Activated CD4-positive, alpha-beta T cell treated with anti-CD3 and anti-CD28 coated beads for 36 hours (primary cell): Measurements from ENCODE around the gene NR2C1. TPM values are rescaled to one million over a fixed set of nuclear protein-coding genes. Genes with fewer than 3 reads are reported as not detected.

Experiments used
- ATAC-seq: fragments of 200-7000 bp; cut with Tn5 transposase; one replicate; pipeline ENCODE4 v1.10.0; 2021; ENCODE audit warnings: mild to moderate bottlenecking, moderate library complexity
- CTCF ChIA-PET: fragments of 350-600 bp; sonication (Branson Sonifier 250); formaldehyde crosslinking; loops from one replicate; lab custom pipeline; 2021; ENCODE audit warnings: antibody characterized with exemption; lab: Charles Lee
- POLR2A ChIA-PET: fragments of 350-600 bp; sonication (Branson Sonifier 250); formaldehyde crosslinking; loops from one replicate; lab custom pipeline; 2021; ENCODE audit warnings: antibody characterized with exemption, inconsistent platforms; lab: Charles Lee
- DNase-seq: peaks from one replicate; pipeline ENCODE4 v3.0.0-alpha.2; 2020
- H3K27ac Mint-ChIP-seq: one replicate; pipeline ENCODE4 v1.8.0; 2021; ENCODE audit warnings: mixed read lengths
- H3K27me3 Mint-ChIP-seq: one replicate; pipeline ENCODE4 v1.8.0; 2021; ENCODE audit warnings: mixed read lengths
- H3K36me3 Mint-ChIP-seq: one replicate; pipeline ENCODE4 v1.8.0; 2021; ENCODE audit warnings: low read depth, mixed read lengths
- H3K4me1 Mint-ChIP-seq: one replicate; pipeline ENCODE4 v1.8.0; 2021; ENCODE audit warnings: mixed read lengths
- H3K4me3 Mint-ChIP-seq: one replicate; pipeline ENCODE4 v1.8.0; 2021; ENCODE audit warnings: mild to moderate bottlenecking, moderate library complexity, mixed read lengths
- H3K9me3 Mint-ChIP-seq: one replicate; pipeline ENCODE4 v1.8.0; 2021; ENCODE audit warnings: low read depth, mixed read lengths
- intact Hi-C, 2 experiments: fragments of 100-400 bp; cut with DNase I in 1 of 2; cut with micrococcal nuclease in 1 of 2; formaldehyde crosslinking; loops; one replicate each; pipeline versions ENCODE4 v1.14.2 to v1.15.1; 2022 to 2024; cut with DNase I, micrococcal nuclease
- total RNA-seq, 2 experiments: library from RNA; stranded (reverse); gene quantifications; one replicate each; pipeline ENCODE4 v1.2.3, GENCODE V29; 2021

Gene NR2C1
- total RNA-seq, result 10 to 100 TPM; 27.6 to 39.3 TPM

- ChIA-PET POLR2A (interaction anchor here (0.6 to 2.4 kb wide), 6 partner anchors 69 to 1653 kb away, joined by 3 to 8 read pairs (median 6); partner anchors contain the start of genes FGD6, METAP2, NDUFA12 and VEZT), CTCF (interaction anchor here (0.6 to 1.5 kb wide), 14 partner anchors 9 to 730 kb away, joined by 3 to 8 read pairs (median 3); partner anchors contain the start of gene NDUFA12)
- Mint-ChIP-seq H3K27ac (peak within 1 kb of the TSS; percentile 82), H3K9me3 (no peaks in the 10 kb centered on the region), H3K4me1 (peaks cover 12% of the 10 kb centered on the region), H3K36me3 (peaks cover 16% of the 10 kb centered on the region), H3K4me3 (peak within 1 kb of the TSS; percentile 84), H3K27me3 (no peaks in the 10 kb centered on the region)
- peak; percentile 95 for DNase-seq
- intact Hi-C loops, result loop anchor here (1.0 to 5.0 kb wide), 8 partner anchors 30 to 1396 kb away; partner anchors contain the start of genes FGD6 (in 2 of the 2), METAP2 (in 2 of the 2), NDUFA12 (in 2 of the 2) and VEZT (in 2 of the 2)
- ATAC-seq, result peak; percentile 99
Observed at GRCh38 chr12:95072900-95073697, at the start of gene NR2C1. NR2C1 (minus strand) TSS chr12:95073618; CDS start chr12:95067384, 6,234 bp downstream.

DNA sequence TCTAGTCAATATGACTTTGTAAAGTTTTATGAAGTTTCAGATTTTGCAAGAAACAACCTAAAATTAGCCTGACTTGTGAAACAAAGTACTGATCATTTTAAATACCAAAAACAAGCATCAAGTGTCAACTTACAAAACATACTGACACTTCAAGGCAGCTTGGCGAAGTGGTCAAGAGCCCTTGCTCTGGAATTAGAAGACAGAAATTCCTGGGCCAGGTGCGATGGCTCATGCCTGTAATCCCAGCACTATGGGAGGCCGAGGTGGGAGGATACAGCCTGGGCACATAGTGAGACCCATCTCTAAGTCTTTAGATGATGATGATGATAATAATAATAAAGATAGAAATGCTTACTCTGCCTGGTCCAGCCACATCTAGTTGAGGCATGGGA is 45.4 kb upstream of the NR2C1 start:
- Mint-ChIP-seq H3K27ac (no peak overlapping the region), H3K4me3 (no peak overlapping the region), H3K4me1 (peaks cover 4% of the 10 kb centered on the region), H3K27me3 (no peaks in the 10 kb centered on the region), H3K9me3 (no peaks in the 10 kb centered on the region), H3K36me3 (no peaks in the 10 kb centered on the region)
- intact Hi-C loops, result loop anchor here (5.0 to 10.0 kb wide), 2 partner anchors 216 to 699 kb away; no protein-coding TSS in a partner anchor
- DNase-seq (no peak), ATAC-seq (no peak)
- POLR2A ChIA-PET, result no interaction called here
- CTCF ChIA-PET, result interaction anchor here (0.6 to 1.0 kb wide), 5 partner anchors 52 to 416 kb away, joined by 3 to 7 read pairs (median 4); no protein-coding TSS in a partner anchor

DNA sequence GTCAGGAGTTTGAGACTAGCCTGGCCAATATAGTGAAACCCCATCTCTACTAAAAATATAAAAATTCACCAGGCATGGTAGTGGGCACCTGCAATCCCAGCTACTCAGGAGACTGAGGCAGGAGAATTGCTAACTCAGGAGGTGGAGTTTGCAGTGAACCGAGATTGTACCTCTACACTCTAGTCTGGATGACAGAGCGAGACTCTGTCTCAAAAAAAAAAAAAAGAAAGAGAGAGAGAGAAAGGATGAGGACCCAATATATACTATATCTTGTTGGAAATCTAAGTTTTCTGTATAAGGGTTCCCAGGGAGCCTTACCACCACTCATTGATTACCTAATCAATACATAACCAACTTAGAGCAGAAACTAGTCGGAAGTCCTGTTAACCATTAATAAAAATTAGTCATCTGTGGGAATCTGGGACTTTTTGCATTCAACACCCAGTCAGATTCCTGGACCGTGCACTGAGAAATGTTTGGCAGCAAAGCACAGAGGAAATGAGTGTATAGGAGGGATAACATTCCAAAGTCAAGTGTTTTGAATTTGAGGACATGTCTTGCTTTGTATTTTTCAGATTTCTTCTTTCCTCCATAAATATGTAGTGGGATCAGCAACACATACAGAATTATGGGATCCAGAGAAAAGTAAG is 44.8 kb upstream of the NR2C1 start:
- Mint-ChIP-seq H3K27me3 (no peaks in the 10 kb centered on the region), H3K9me3 (no peaks in the 10 kb centered on the region), H3K4me1 (peaks cover 4% of the 10 kb centered on the region), H3K4me3 (no peak overlapping the region), H3K36me3 (no peaks in the 10 kb centered on the region), H3K27ac (no peak overlapping the region)
- DNase-seq, result no peak
- ATAC-seq, result no peak
- ChIA-PET CTCF (interaction anchor here (0.6 to 3.1 kb wide), 10 partner anchors 14 to 421 kb away, joined by 3 to 57 read pairs (median 5); partner anchors contain the start of genes FGD6 and VEZT), POLR2A (no interaction called here)
- intact Hi-C loops, result loop anchor here (5.0 to 10.0 kb wide), 2 partner anchors 217 to 699 kb away; no protein-coding TSS in a partner anchor

GRCh38 chr12:95117178-95117599 is 43.8 kb upstream of the NR2C1 start:
- intact Hi-C loops, result loop anchor here (1.0 to 10.0 kb wide), 6 partner anchors 100 to 700 kb away; partner anchors contain the start of genes FGD6 (in 2 of the 2) and VEZT (in 2 of the 2)
- peak; percentile 75 for DNase-seq
- Mint-ChIP-seq H3K27me3 (no peaks in the 10 kb centered on the region), H3K36me3 (no peaks in the 10 kb centered on the region), H3K4me1 (peaks cover 4% of the 10 kb centered on the region), H3K9me3 (no peaks in the 10 kb centered on the region), H3K4me3 (no peak overlapping the region), H3K27ac (no peak overlapping the region)
- ATAC-seq, result peak; percentile 76
- ChIA-PET CTCF (interaction anchor here (0.7 to 3.1 kb wide), 10 partner anchors 13 to 422 kb away, joined by 3 to 57 read pairs (median 5); partner anchors contain the start of genes FGD6 and VEZT), POLR2A (interaction anchor here (0.6 to 1.0 kb wide), 2 partner anchors 100 to 1286 kb away, joined by 3 to 5 read pairs; partner anchors contain the start of genes FGD6 and VEZT)

GRCh38 chr12:95116773-95117172 is 43.4 kb upstream of the NR2C1 start:
- CTCF ChIA-PET, result interaction anchor here (0.7 to 3.1 kb wide), 8 partner anchors 12 to 423 kb away, joined by 3 to 57 read pairs (median 5); no protein-coding TSS in a partner anchor
- no peak for DNase-seq
- intact Hi-C loops, result loop anchor here (1.0 to 10.0 kb wide), 6 partner anchors 100 to 701 kb away; partner anchors contain the start of genes FGD6 (in 2 of the 2) and VEZT (in 2 of the 2)
- Mint-ChIP-seq H3K27me3 (no peaks in the 10 kb centered on the region), H3K27ac (no peak overlapping the region), H3K4me1 (peaks cover 4% of the 10 kb centered on the region), H3K4me3 (no peak overlapping the region), H3K36me3 (no peaks in the 10 kb centered on the region), H3K9me3 (no peaks in the 10 kb centered on the region)
- ATAC-seq, result peak; percentile 79
- POLR2A ChIA-PET, result interaction anchor here (1.0 kb wide), 1 partner anchor 100 kb away, joined by 5 read pairs; the partner anchor contains the start of genes FGD6 and VEZT

GRCh38 chr12:95116341-95116740 is 42.9 kb upstream of the NR2C1 start:
- H3K4me1 Mint-ChIP-seq, result peaks cover 4% of the 10 kb centered on the region
- POLR2A ChIA-PET, result no interaction called here
- H3K27ac Mint-ChIP-seq, result no peak overlapping the region
- CTCF ChIA-PET, result interaction anchor here (0.7 to 3.1 kb wide), 6 partner anchors 12 to 418 kb away, joined by 3 to 57 read pairs (median 4); partner anchors contain the start of gene METAP2
- H3K27me3 Mint-ChIP-seq, result no peaks in the 10 kb centered on the region
- DNase-seq (no peak), ATAC-seq (no peak)
- no peaks in the 10 kb centered on the region for H3K9me3 Mint-ChIP-seq
- no peak overlapping the region for H3K4me3 Mint-ChIP-seq
- no peaks in the 10 kb centered on the region for H3K36me3 Mint-ChIP-seq
- intact Hi-C loops, result loop anchor here (2.0 to 10.0 kb wide), 3 partner anchors 100 to 701 kb away; partner anchors contain the start of genes FGD6 (in 1 of the 2) and VEZT (in 1 of the 2)

DNA sequence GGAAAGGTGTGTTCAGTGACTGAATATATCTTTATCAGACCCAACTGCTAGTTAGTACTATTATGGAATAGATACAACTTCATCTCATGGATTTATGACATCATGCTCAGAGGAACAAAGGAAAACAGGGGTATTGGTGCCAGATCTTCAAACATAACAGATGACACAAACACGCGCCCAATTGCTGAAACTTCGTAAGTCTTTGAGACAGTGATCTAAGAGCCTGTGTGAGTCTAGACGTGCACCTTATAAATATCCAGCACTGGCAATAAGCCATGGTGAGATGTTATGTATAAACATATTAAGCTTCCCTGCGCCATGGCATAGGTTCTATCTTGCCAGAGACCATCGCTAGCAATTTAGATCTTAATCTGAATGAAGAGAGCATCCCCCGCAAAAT is 42.2 kb upstream of the NR2C1 start:
- Mint-ChIP-seq H3K9me3 (no peaks in the 10 kb centered on the region), H3K27me3 (no peaks in the 10 kb centered on the region), H3K36me3 (no peaks in the 10 kb centered on the region), H3K4me3 (no peak overlapping the region), H3K4me1 (peaks cover 4% of the 10 kb centered on the region), H3K27ac (no peak overlapping the region)
- ChIA-PET POLR2A (interaction anchor here (1.2 kb wide), 1 partner anchor 112 kb away, joined by 3 read pairs; the partner anchor contains the start of gene NDUFA12), CTCF (interaction anchor here (1.4 to 3.1 kb wide), 2 partner anchors 358 to 419 kb away, joined by 4 to 57 read pairs; partner anchors contain the start of gene METAP2)
- DNase-seq, result no peak
- intact Hi-C loops, result loop anchor here (2.0 to 10.0 kb wide), 3 partner anchors 101 to 702 kb away; partner anchors contain the start of genes FGD6 (in 1 of the 2) and VEZT (in 1 of the 2)
- no peak for ATAC-seq

DNA sequence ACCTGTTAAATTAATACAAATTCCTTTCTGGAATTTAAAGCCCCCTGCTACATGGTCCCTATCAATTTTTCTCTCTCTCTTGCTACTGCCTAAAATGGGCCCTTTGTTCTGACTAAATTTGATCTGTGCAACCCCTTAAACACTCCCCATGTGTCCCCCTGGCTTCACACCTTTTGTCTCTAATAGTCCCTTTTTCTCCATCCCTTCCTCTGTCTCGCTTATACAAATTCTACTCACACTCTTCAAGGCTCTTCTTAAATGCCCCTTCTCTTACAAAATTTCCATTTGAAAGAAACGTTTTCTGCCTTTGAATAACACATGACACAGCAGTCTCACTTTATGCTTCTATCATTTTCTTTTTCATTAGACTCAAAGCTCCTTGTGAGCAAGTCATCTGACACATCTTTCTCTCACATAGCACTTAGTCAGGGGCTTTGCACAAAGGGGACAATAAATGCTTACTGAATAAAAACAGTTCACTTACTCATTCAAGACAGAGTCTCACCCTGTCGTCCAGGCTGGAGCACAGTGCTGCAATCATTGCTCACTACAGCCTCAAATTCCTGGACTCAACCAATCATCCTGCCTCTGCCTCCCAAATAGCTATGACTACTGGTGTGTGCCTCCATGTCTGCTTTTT is 41.5 kb upstream of the NR2C1 start:
- intact Hi-C loops, result loop anchor here (5.0 to 10.0 kb wide), 2 partner anchors 220 to 702 kb away; no protein-coding TSS in a partner anchor
- H3K9me3 Mint-ChIP-seq, result no peaks in the 10 kb centered on the region
- no peaks in the 10 kb centered on the region for H3K36me3 Mint-ChIP-seq
- ATAC-seq (peak; percentile 68), DNase-seq (no peak)
- peaks cover 4% of the 10 kb centered on the region for H3K4me1 Mint-ChIP-seq
- no peaks in the 10 kb centered on the region for H3K27me3 Mint-ChIP-seq
- POLR2A ChIA-PET, result interaction anchor here (0.6 to 1.2 kb wide), 2 partner anchors 9 to 111 kb away, joined by 3 to 4 read pairs; partner anchors contain the start of gene NDUFA12
- H3K27ac Mint-ChIP-seq, result no peak overlapping the region
- no peak overlapping the region for H3K4me3 Mint-ChIP-seq
- CTCF ChIA-PET, result interaction anchor here (1.4 to 3.1 kb wide), 2 partner anchors 359 to 420 kb away, joined by 4 to 57 read pairs; partner anchors contain the start of gene METAP2

- Mint-ChIP-seq H3K27ac (no peak overlapping the region), H3K27me3 (no peaks in the 10 kb centered on the region), H3K36me3 (no peaks in the 10 kb centered on the region), H3K9me3 (no peaks in the 10 kb centered on the region), H3K4me3 (no peak overlapping the region), H3K4me1 (peaks cover 14% of the 10 kb centered on the region)
- CTCF ChIA-PET, result interaction anchor here (0.9 to 1.0 kb wide), 2 partner anchors 34 to 427 kb away, joined by 3 to 5 read pairs; partner anchors contain the start of gene NR2C1
- intact Hi-C loops, result no loop called here
- POLR2A ChIA-PET, result no interaction called here
- ATAC-seq (no peak), DNase-seq (no peak)
Observed at GRCh38 chr12:95107362-95107761, 33.9 kb upstream of the NR2C1 start.

GRCh38 chr12:95105540-95105939 is 32.1 kb upstream of the NR2C1 start:
- CTCF ChIA-PET, result interaction anchor here (1.4 kb wide), 1 partner anchor 12 kb away, joined by 7 read pairs; no protein-coding TSS in a partner anchor
- DNase-seq (peak; percentile 6), ATAC-seq (no peak)
- no peaks in the 10 kb centered on the region for H3K9me3 Mint-ChIP-seq
- no peaks in the 10 kb centered on the region for H3K27me3 Mint-ChIP-seq
- no peak overlapping the region for H3K27ac Mint-ChIP-seq
- no peaks in the 10 kb centered on the region for H3K36me3 Mint-ChIP-seq
- intact Hi-C loops, result no loop called here
- H3K4me1 Mint-ChIP-seq, result peaks cover 14% of the 10 kb centered on the region
- POLR2A ChIA-PET, result interaction anchor here (0.6 kb wide), 1 partner anchor 9 kb away, joined by 4 read pairs; no protein-coding TSS in a partner anchor
- H3K4me3 Mint-ChIP-seq, result no peak overlapping the region
